ENCODE data around the gene SCAMP4.

The SCAMP4 gene

DNA sequence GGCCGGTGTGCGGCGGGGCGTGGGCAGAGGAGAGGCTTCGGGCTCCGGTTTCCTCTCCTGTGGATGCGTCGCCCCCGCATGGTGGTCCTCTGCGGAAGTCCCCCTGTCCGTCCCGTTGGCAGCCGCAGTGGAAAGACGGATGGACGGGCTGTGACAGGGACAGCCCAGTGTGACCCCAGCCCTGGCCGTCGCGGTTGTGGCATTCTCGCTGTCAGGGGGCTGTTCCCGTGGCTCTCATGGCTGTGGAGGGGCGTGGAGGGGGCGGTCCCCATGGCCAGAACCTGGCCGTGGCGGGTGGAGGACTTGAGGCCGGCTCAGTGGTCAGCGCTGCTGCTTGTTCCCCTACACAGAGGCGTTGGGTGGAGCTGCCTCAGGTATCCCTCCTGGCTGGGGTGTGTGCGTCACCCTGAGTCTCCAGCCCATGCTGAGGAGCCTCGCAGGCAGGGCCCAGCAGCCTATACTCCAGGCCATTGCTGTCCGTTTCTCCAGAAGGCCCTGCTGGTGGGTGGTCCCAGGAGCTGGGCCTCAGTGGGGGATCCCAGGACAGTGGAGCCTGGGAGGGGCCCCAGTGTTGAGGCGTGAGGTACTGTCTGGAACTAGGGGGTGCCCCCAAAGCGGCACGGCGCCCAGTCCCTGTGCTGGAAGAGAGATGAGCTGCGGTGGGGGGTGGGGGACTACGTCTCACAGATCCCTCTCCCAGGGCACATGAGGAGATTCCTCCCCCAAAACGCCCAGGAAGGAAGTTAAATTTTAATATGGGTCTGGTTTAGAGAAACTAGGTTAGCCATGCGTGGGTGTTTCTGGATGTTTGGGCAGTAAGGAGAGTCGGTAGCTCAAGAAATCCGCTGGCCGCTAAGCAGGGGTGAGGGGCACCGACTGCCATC, 56.0 kb downstream of the SCAMP4 start:
- DNase-seq: no peak

DNA sequence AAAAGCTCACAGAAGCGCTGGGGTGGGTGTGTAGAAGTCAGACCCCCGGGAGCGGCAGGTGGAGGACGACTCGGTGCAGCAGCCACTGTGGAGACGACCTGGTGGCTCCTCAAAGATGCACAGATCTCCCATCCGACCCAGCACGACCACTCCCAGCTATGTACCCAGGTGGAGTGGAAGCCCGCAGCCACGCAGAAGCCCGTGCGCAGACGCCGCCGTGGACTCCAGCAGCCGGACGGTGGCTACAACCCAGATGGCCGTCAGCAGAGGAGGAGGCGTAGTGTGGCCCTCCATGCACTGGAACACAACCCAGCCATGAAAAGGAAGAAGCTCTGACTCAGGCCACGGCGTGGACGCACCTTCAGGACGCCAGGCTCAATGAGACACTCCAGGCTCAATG, 57.5 kb downstream of the SCAMP4 start:
- DNase-seq: no peak

DNA sequence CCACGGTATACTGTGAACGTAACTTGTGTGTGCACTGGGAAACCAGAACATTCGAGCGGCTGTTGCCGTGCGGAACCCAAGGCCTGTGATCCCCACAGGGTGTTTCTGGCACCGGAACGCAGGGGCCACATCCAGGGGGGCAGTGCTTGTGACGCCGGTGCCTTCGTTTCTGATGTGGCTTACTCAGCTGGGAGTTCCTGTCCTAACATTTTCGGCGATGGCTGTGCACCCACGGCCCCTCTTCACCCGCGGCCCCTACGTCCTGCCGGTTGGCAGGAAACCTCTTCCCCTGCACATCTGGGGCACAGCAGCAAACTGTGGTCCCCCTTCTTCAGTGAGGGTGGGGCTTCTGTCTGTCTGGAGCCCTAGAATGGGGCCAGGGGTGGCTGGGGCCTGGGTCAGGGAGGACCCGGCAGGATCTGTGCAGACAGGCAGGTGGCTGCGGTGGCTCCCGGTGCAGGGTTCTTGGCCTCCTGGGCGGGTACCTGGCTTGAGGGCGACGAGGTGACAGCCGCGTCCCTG, 61.9 kb downstream of the SCAMP4 start:
- no peak for DNase-seq

- DNase-seq: no peak
These were observed 63.3 kb downstream of the SCAMP4 start for GRCh38 chr19:1968279-1969175.

DNA sequence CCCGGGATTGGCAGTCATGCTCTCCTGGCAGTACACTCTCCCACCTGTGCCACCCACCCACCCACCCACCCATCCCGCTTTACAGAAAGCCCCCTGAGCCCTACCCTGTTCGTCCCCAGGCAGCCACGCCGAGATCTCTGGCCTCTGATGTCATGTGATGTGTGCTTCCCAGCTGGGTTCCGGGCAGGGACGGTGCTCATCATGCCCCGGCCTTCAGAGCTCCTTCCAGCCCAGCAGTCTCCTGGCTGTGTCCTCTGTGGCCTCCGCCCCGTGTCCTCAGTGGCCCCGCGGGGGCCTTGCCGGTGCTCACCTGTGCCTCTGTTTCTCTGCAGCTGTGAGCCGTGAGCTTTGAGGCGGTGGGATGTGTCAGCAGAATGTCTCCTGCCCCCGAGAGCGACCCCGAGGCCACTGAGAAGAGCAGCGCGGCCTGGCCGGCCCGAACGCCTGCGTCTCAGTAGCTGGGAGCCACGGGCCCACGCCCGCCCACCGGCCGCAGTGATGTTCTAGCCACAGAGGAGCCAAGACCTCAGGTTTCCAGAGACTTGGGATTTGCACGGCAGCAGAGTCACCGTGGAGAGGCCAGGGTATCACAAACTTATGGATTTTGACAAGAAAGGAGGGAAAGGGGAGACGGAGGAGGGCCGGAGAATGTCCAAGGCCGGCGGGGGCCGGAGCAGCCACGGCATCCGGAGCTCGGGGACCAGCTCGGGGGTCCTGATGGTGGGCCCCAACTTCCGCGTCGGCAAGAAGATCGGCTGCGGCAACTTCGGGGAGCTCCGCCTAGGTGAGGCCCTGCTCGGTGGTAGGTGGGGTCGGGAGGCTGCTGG, 64.2 kb downstream of the SCAMP4 start:
- no peak for DNase-seq

DNA sequence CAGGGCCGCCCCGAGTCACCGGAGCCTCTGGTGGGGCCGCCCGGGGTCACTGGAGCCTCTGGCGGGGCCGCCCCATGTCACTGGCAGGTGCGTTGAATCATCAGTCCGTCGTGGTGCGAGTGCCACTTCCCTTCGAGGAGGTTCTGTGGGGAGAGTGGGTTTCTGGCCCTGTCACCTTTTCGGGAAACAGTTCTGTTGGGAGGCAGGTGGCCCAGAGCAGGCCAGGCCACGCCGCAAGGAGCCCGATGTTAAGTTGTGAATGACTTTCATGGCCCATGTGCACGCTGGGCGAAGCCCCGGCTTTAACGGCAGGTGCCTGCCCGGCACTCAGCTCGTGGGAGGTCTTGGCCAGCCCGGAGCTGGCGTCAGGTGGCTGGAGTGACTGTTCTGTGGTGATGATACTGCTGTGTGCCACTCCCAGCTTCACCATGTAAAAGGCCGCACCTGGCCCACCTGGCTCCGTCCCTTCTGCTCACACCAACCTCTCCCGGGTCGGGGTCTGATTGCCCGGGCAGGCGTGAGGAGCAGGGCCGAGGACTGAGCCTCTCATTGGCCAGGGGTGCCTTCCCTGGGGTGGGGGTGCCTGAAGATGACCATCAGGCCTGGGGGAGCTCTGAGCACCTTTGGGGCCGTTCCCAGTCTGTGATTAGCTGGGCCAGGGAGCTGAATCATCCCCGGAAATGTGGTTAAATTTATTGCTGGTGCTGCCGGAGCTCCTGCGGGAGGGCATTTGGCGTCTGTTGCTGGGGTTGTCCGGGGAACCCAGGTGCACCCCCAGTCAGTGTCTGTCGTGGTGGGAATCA, 65.0 kb downstream of the SCAMP4 start:
- DNase-seq: no peak

- no peak for DNase-seq
These were observed 65.8 kb downstream of the SCAMP4 start for GRCh38 chr19:1970806-1971502.

GRCh38 chr19:1974381-1975161, 69.4 kb downstream of the SCAMP4 start:
- DNase-seq: no peak

- DNase-seq: no peak
These were observed 69.9 kb downstream of the SCAMP4 start for GRCh38 chr19:1975162-1975480.

Measured in NCI-H187 treated with DMSO at 0.1 percent for 48 hours (cell line).